Stomach (tissue), 4 donors: ENCODE data around the gene CHCHD3.

Source experiments
- POLR2A ChIP-seq, 4 donors: fragments of 450-650 bp; IDR thresholded peaks; one replicate each; pipeline ENCODE4 v1.6.1; 2016; ENCODE audit warnings: antibody characterized with exemption in 4 of 4, control low read depth in 2 of 4, mild to moderate bottlenecking in 1 of 4, moderate library complexity in 1 of 4
- TF ChIP-seq, protein P1 (sequence below), 7 experiments: fragments of 450-650 bp in 4 of 7; fragments of 200-600 bp in 3 of 7; sonication (generic) in 3 of 7; IDR thresholded peaks; one replicate each; pipeline ENCODE4 v1.5.1; 2016 to 2019; ENCODE audit warnings: antibody characterized with exemption in 7 of 7, control low read depth in 2 of 7, mild to moderate bottlenecking in 1 of 7

DNA sequence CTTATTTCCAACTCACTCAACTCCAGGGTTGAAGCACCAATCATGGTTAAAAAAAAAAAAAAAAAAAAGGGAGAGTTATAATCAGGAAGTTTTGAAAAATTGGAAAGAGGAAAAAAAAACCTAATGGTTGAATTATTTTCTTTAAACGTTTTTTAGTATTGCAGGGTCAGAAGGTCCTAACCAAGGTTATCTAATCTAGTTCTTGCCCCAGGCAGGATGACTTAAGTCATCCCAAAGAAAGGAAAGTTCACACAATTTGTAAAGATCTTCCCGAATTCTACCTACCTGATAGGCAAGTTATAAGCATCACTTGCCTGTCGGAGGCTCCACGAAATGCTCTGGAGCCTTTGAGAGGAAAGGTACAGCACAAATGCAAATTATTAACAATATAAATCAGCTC is 297.5 kb downstream of the CHCHD3 start:
- TF ChIP-seq, protein P1, sequence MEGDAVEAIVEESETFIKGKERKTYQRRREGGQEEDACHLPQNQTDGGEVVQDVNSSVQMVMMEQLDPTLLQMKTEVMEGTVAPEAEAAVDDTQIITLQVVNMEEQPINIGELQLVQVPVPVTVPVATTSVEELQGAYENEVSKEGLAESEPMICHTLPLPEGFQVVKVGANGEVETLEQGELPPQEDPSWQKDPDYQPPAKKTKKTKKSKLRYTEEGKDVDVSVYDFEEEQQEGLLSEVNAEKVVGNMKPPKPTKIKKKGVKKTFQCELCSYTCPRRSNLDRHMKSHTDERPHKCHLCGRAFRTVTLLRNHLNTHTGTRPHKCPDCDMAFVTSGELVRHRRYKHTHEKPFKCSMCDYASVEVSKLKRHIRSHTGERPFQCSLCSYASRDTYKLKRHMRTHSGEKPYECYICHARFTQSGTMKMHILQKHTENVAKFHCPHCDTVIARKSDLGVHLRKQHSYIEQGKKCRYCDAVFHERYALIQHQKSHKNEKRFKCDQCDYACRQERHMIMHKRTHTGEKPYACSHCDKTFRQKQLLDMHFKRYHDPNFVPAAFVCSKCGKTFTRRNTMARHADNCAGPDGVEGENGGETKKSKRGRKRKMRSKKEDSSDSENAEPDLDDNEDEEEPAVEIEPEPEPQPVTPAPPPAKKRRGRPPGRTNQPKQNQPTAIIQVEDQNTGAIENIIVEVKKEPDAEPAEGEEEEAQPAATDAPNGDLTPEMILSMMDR (IDR thresholded peaks at IDR 0.05) = no peak
- no peak for TF ChIP-seq POLR2A (IDR thresholded peaks at IDR 0.05)
